ENCODE measurements around the gene TEX10. TPM values are rescaled to one million over a fixed set of nuclear protein-coding genes. Genes with fewer than 3 reads are reported as not detected.

Gene TEX10
- polyA plus RNA-seq, 1 of the 3 experiments (the other 2 are of a cell fraction): 12.7 TPM

DNA sequence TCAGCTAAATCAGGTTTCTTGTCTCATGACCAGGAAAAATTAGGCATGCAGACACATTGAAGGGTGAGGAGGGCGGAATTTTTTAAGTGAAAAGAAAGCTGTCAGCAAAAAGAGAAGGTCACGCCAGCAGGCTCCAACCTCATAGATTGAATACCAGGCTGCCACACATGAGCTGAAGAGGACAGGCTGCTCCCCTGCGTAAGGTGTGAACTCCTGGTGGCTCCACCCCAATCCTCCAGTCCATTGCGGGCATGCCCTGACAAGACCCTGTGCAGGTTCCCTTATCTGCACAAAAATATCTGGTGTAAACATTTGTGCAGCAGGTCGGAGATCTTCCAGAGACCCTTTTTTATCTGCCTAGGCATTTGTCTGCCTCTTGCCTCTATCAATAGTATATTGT, 22.9 kb upstream of the TEX10 start:
- H3K4me1 ChIP-seq (ENCODE audit: control insufficient read depth in 1 of 2, insufficient read depth in 2 of 2, low read depth in 1 of 2, low read length in 1 of 2): no peaks in the 10 kb centered on the region
- no peak for DNase-seq
- no peak overlapping the region for H3K9ac ChIP-seq
- no peak overlapping the region for H3K4me3 ChIP-seq (ENCODE audit: low read depth in 2 of 2, low read length in 1 of 2)
- no peak overlapping the region for H2AFZ ChIP-seq (ENCODE audit: low read depth)
- no peaks in the 10 kb centered on the region for H3K79me2 ChIP-seq (ENCODE audit: insufficient read depth)
- no peaks in the 10 kb centered on the region for H3K36me3 ChIP-seq (replicated peaks in 1 of 2; ENCODE audit: control insufficient read depth in 1 of 2, insufficient read depth in 2 of 2, low read length in 1 of 2)
- CTCF ChIA-PET: interaction anchor here (1.2 kb wide), 1 partner anchor 11 kb away, joined by 4 read pairs; no protein-coding TSS in a partner anchor
- H3K4me2 ChIP-seq: no peak overlapping the region
- peaks cover 20% of the 10 kb centered on the region for H3F3A ChIP-seq (replicated peaks; ENCODE audit: insufficient read depth)
- no peak for TF ChIP-seq FOSL2 (IDR thresholded peaks at IDR 0.05; ENCODE audit: borderline replicate concordance, low read depth)
- no peak for TF ChIP-seq RFX5 (IDR thresholded peaks at IDR 0.05; ENCODE audit: low read length)
- TF ChIP-seq JUND (IDR thresholded peaks at IDR 0.05): no peak
- TF ChIP-seq, protein P1, sequence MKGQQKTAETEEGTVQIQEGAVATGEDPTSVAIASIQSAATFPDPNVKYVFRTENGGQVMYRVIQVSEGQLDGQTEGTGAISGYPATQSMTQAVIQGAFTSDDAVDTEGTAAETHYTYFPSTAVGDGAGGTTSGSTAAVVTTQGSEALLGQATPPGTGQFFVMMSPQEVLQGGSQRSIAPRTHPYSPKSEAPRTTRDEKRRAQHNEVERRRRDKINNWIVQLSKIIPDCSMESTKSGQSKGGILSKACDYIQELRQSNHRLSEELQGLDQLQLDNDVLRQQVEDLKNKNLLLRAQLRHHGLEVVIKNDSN (IDR thresholded peaks at IDR 0.05; ENCODE audit: borderline replicate concordance, low read depth): no peak
- TF ChIP-seq MEF2A (IDR thresholded peaks at IDR 0.05; ENCODE audit: borderline replicate concordance, low read depth): no peak
- no peak for TF ChIP-seq NRF1 (IDR thresholded peaks at IDR 0.05; ENCODE audit: low read depth, low read length)
- no peak for TF ChIP-seq TCF12 (IDR thresholded peaks at IDR 0.05)
- no peak for TF ChIP-seq RXRA (IDR thresholded peaks at IDR 0.05; ENCODE audit: borderline replicate concordance, low read depth)
- TF ChIP-seq, protein P2, sequence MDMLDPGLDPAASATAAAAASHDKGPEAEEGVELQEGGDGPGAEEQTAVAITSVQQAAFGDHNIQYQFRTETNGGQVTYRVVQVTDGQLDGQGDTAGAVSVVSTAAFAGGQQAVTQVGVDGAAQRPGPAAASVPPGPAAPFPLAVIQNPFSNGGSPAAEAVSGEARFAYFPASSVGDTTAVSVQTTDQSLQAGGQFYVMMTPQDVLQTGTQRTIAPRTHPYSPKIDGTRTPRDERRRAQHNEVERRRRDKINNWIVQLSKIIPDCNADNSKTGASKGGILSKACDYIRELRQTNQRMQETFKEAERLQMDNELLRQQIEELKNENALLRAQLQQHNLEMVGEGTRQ (IDR thresholded peaks at IDR 0.05; ENCODE audit: borderline replicate concordance, low read depth, low read length): no peak
- TF ChIP-seq GABPA (IDR thresholded peaks at IDR 0.05; ENCODE audit: low read depth): no peak
- no peak for TF ChIP-seq SIN3A (IDR thresholded peaks at IDR 0.05; ENCODE audit: borderline replicate concordance, low read depth, low read length)
- TF ChIP-seq, protein P3, sequence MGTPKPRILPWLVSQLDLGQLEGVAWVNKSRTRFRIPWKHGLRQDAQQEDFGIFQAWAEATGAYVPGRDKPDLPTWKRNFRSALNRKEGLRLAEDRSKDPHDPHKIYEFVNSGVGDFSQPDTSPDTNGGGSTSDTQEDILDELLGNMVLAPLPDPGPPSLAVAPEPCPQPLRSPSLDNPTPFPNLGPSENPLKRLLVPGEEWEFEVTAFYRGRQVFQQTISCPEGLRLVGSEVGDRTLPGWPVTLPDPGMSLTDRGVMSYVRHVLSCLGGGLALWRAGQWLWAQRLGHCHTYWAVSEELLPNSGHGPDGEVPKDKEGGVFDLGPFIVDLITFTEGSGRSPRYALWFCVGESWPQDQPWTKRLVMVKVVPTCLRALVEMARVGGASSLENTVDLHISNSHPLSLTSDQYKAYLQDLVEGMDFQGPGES (IDR thresholded peaks at IDR 0.05; ENCODE audit: low read depth, low read length): no peak
- no peak for TF ChIP-seq CHD2 (IDR thresholded peaks at IDR 0.05; ENCODE audit: low read length, partially characterized antibody)
- no peak for TF ChIP-seq NFIC (IDR thresholded peaks at IDR 0.05; ENCODE audit: borderline replicate concordance)
- TF ChIP-seq RAD21 (IDR thresholded peaks at IDR 0.05; ENCODE audit: low read length): no peak
- POLR2A ChIA-PET: no interaction called here
- H3K9me3 ChIP-seq: no peaks in the 10 kb centered on the region
- H3K9me2 ChIP-seq: no peaks in the 10 kb centered on the region
- WGBS (ENCODE audit: low lambda C conversion rate): 94% methylated on average over 4 of the region's 5 CpGs
- no peak overlapping the region for H3K27ac ChIP-seq (ENCODE audit: low read depth in 2 of 2, low read length in 1 of 2)
- H4K20me1 ChIP-seq (ENCODE audit: insufficient read depth): no peaks in the 10 kb centered on the region
- H3K27me3 ChIP-seq (ENCODE audit: insufficient read depth): no peaks in the 10 kb centered on the region

DNA sequence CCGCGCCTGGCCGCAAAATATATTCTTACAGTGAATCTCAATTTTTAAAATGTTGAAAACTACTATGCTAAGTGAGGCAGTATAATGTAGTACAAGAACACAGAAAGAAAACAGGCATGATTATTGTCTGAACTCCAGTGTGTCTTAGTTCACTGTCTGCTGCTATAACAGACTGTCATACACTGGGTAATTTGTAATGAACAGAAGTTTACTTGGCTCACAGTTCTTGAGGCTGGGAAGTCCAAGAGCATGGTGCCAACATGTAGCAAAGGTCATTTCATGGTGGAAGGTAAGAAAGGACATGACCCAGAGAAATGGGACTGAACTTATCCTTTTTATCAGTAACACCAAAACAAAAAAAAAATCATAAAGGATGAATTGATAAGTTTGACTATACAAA, 19.9 kb upstream of the TEX10 start:
- no peak for DNase-seq
- Histone ChIP-seq H3K4me1 (ENCODE audit: control insufficient read depth in 1 of 2, insufficient read depth in 2 of 2, low read depth in 1 of 2, low read length in 1 of 2) (no peaks in the 10 kb centered on the region), H3K27ac (ENCODE audit: low read depth in 2 of 2, low read length in 1 of 2) (no peak overlapping the region), H4K20me1 (ENCODE audit: insufficient read depth) (no peaks in the 10 kb centered on the region), H3K36me3 (replicated peaks in 1 of 2; ENCODE audit: control insufficient read depth in 1 of 2, insufficient read depth in 2 of 2, low read length in 1 of 2) (no peaks in the 10 kb centered on the region), H3K4me2 (no peak overlapping the region), H3K4me3 (ENCODE audit: low read depth in 2 of 2, low read length in 1 of 2) (no peak overlapping the region), H3K79me2 (ENCODE audit: insufficient read depth) (no peaks in the 10 kb centered on the region), H3K9ac (no peak overlapping the region), H3K27me3 (ENCODE audit: insufficient read depth) (no peaks in the 10 kb centered on the region), H2AFZ (ENCODE audit: low read depth) (no peak overlapping the region), H3K9me3 (no peaks in the 10 kb centered on the region), H3F3A (replicated peaks; ENCODE audit: insufficient read depth) (peaks cover 3% of the 10 kb centered on the region), H3K9me2 (no peaks in the 10 kb centered on the region)
- 97% methylated on average over 3 of the region's 3 CpGs for WGBS (ENCODE audit: low lambda C conversion rate)
- CTCF ChIA-PET: no interaction called here
- POLR2A ChIA-PET: no interaction called here
- TF ChIP-seq, protein P4, sequence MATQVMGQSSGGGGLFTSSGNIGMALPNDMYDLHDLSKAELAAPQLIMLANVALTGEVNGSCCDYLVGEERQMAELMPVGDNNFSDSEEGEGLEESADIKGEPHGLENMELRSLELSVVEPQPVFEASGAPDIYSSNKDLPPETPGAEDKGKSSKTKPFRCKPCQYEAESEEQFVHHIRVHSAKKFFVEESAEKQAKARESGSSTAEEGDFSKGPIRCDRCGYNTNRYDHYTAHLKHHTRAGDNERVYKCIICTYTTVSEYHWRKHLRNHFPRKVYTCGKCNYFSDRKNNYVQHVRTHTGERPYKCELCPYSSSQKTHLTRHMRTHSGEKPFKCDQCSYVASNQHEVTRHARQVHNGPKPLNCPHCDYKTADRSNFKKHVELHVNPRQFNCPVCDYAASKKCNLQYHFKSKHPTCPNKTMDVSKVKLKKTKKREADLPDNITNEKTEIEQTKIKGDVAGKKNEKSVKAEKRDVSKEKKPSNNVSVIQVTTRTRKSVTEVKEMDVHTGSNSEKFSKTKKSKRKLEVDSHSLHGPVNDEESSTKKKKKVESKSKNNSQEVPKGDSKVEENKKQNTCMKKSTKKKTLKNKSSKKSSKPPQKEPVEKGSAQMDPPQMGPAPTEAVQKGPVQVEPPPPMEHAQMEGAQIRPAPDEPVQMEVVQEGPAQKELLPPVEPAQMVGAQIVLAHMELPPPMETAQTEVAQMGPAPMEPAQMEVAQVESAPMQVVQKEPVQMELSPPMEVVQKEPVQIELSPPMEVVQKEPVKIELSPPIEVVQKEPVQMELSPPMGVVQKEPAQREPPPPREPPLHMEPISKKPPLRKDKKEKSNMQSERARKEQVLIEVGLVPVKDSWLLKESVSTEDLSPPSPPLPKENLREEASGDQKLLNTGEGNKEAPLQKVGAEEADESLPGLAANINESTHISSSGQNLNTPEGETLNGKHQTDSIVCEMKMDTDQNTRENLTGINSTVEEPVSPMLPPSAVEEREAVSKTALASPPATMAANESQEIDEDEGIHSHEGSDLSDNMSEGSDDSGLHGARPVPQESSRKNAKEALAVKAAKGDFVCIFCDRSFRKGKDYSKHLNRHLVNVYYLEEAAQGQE (IDR thresholded peaks at IDR 0.05; ENCODE audit: low read depth, low read length): no peak
- TF ChIP-seq NFIC (IDR thresholded peaks at IDR 0.05; ENCODE audit: borderline replicate concordance) (no peak), EP300 (IDR thresholded peaks at IDR 0.05; ENCODE audit: borderline replicate concordance in 1 of 2, low read depth in 1 of 2, low read length in 1 of 2) (no peak), EZH2phosphoT487 (IDR thresholded peaks at IDR 0.05; ENCODE audit: borderline replicate concordance, low read depth) (no peak)
- TF ChIP-seq, protein P2 (IDR thresholded peaks at IDR 0.05; ENCODE audit: borderline replicate concordance, low read depth, low read length): no peak
- TF ChIP-seq, protein P5, sequence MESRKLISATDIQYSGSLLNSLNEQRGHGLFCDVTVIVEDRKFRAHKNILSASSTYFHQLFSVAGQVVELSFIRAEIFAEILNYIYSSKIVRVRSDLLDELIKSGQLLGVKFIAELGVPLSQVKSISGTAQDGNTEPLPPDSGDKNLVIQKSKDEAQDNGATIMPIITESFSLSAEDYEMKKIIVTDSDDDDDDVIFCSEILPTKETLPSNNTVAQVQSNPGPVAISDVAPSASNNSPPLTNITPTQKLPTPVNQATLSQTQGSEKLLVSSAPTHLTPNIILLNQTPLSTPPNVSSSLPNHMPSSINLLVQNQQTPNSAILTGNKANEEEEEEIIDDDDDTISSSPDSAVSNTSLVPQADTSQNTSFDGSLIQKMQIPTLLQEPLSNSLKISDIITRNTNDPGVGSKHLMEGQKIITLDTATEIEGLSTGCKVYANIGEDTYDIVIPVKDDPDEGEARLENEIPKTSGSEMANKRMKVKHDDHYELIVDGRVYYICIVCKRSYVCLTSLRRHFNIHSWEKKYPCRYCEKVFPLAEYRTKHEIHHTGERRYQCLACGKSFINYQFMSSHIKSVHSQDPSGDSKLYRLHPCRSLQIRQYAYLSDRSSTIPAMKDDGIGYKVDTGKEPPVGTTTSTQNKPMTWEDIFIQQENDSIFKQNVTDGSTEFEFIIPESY (IDR thresholded peaks at IDR 0.05; ENCODE audit: borderline replicate concordance, low read depth): no peak
